Measurements from ENCODE around the gene ZNF599. TPM values are rescaled to one million over a fixed set of nuclear protein-coding genes. Genes with fewer than 3 reads are reported as not detected.

The ZNF599 gene
- polyA plus RNA-seq, 1 donor (not counting 4 experiments of a cell fraction or from before 2014, with no cell fraction given): 3.6 TPM

GRCh38 chr19:34734537-34735103 lies 38.4 kb downstream of the ZNF599 start:
- Histone ChIP-seq H3K4me2 (ENCODE audit: control insufficient read depth, extremely low read depth, insufficient read depth, low read depth, low read length) (peak overlapping the region; percentile 99), H2AFZ (ENCODE audit: control insufficient read depth, low read length) (peak overlapping the region; percentile 92), H3K4me3 (ENCODE audit: control insufficient read depth in 2 of 3, extremely low read depth in 1 of 3, insufficient read depth in 2 of 3, low read depth in 1 of 3, low read length in 3 of 3) (peak overlapping the region; percentile 86 to 88 (median 86)), H3K9ac (ENCODE audit: control insufficient read depth, extremely low read depth, insufficient read depth, low read length) (peak overlapping the region; percentile 90), H3K9me1 (ENCODE audit: control insufficient read depth, extremely low read depth, insufficient read depth, low read length) (no peaks in the 10 kb centered on the region), H3K27me3 (ENCODE audit: control insufficient read depth, extremely low read depth, insufficient read depth, low read length) (no peaks in the 10 kb centered on the region), H3K79me2 (ENCODE audit: control insufficient read depth, insufficient read depth, low read length) (no peaks in the 10 kb centered on the region), H4K20me1 (ENCODE audit: control insufficient read depth, extremely low read depth, insufficient read depth, low read length) (no peaks in the 10 kb centered on the region), H3K27ac (ENCODE audit: control insufficient read depth, insufficient read depth, low read length) (peak overlapping the region; percentile 87), H3K9me3 (ENCODE audit: control insufficient read depth, low read depth, low read length) (peaks cover 2% of the 10 kb centered on the region), H3K4me1 (ENCODE audit: control insufficient read depth, extremely low read depth, insufficient read depth, low read length) (peaks cover 16% of the 10 kb centered on the region), H3K36me3 (ENCODE audit: control insufficient read depth in 2 of 2, extremely low read depth in 1 of 2, insufficient read depth in 2 of 2, low read length in 2 of 2) (peaks cover 0 to 5% of the 10 kb centered on the region in 2 experiments)
- dilution Hi-C loops (cut with MboI; ENCODE audit: extremely low pct_ligation_motif_present, low sequenced_read_pairs): no loop called here
- no peak for TF ChIP-seq EZH2 (IDR thresholded peaks at IDR 0.05; ENCODE audit: low read length)
- TF ChIP-seq, protein P1, sequence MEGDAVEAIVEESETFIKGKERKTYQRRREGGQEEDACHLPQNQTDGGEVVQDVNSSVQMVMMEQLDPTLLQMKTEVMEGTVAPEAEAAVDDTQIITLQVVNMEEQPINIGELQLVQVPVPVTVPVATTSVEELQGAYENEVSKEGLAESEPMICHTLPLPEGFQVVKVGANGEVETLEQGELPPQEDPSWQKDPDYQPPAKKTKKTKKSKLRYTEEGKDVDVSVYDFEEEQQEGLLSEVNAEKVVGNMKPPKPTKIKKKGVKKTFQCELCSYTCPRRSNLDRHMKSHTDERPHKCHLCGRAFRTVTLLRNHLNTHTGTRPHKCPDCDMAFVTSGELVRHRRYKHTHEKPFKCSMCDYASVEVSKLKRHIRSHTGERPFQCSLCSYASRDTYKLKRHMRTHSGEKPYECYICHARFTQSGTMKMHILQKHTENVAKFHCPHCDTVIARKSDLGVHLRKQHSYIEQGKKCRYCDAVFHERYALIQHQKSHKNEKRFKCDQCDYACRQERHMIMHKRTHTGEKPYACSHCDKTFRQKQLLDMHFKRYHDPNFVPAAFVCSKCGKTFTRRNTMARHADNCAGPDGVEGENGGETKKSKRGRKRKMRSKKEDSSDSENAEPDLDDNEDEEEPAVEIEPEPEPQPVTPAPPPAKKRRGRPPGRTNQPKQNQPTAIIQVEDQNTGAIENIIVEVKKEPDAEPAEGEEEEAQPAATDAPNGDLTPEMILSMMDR (optimal IDR thresholded peaks at IDR 0.05 in 1 of 3, IDR thresholded peaks at IDR 0.05 in 1 of 3, conservative IDR thresholded peaks at IDR 0.05 in 1 of 3; ENCODE audit: extremely low read depth in 1 of 3, insufficient read depth in 2 of 3, low read length in 3 of 3): no peak
- FAIRE-seq: no peak
- DNase-seq (ENCODE audit: low read depth, low spot score): no peak

- Histone ChIP-seq H3K36me3 (ENCODE audit: control insufficient read depth in 2 of 2, extremely low read depth in 1 of 2, insufficient read depth in 2 of 2, low read length in 2 of 2) (peaks cover 0 to under 1% of the 10 kb centered on the region in 2 experiments), H3K9me3 (ENCODE audit: control insufficient read depth, low read depth, low read length) (no peaks in the 10 kb centered on the region), H3K4me1 (ENCODE audit: control insufficient read depth, extremely low read depth, insufficient read depth, low read length) (peaks cover 16% of the 10 kb centered on the region), H3K4me2 (ENCODE audit: control insufficient read depth, extremely low read depth, insufficient read depth, low read depth, low read length) (peak within 1 kb of the TSS; percentile 99), H3K27ac (ENCODE audit: control insufficient read depth, insufficient read depth, low read length) (peak within 1 kb of the TSS; percentile 87), H2AFZ (ENCODE audit: control insufficient read depth, low read length) (peak within 1 kb of the TSS; percentile 92), H4K20me1 (ENCODE audit: control insufficient read depth, extremely low read depth, insufficient read depth, low read length) (no peaks in the 10 kb centered on the region), H3K9me1 (ENCODE audit: control insufficient read depth, extremely low read depth, insufficient read depth, low read length) (no peaks in the 10 kb centered on the region), H3K4me3 (ENCODE audit: control insufficient read depth in 2 of 3, extremely low read depth in 1 of 3, insufficient read depth in 2 of 3, low read depth in 1 of 3, low read length in 3 of 3) (peak within 1 kb of the TSS; percentile 86 to 88 (median 86)), H3K27me3 (ENCODE audit: control insufficient read depth, extremely low read depth, insufficient read depth, low read length) (no peaks in the 10 kb centered on the region), H3K9ac (ENCODE audit: control insufficient read depth, extremely low read depth, insufficient read depth, low read length) (peak within 1 kb of the TSS; percentile 90), H3K79me2 (ENCODE audit: control insufficient read depth, insufficient read depth, low read length) (no peaks in the 10 kb centered on the region)
- FAIRE-seq (peak; percentile 48), DNase-seq (ENCODE audit: low read depth, low spot score) (no peak)
- TF ChIP-seq, protein P1 (optimal IDR thresholded peaks at IDR 0.05 in 1 of 3, IDR thresholded peaks at IDR 0.05 in 1 of 3, conservative IDR thresholded peaks at IDR 0.05 in 1 of 3; ENCODE audit: extremely low read depth in 1 of 3, insufficient read depth in 2 of 3, low read length in 3 of 3): peak in 1 of 3 experiments; percentile 2
- no peak for TF ChIP-seq EZH2 (IDR thresholded peaks at IDR 0.05; ENCODE audit: low read length)
- dilution Hi-C loops (cut with MboI; ENCODE audit: extremely low pct_ligation_motif_present, low sequenced_read_pairs): no loop called here
These were observed 39.1 kb downstream of the ZNF599 start, which contains the start of gene ZNF181 for GRCh38 chr19:34733746-34734536. Gene ZNF181, plus strand, starts transcription at chr19:34734243. Its CDS starts 795 bp downstream, at chr19:34735038.

All from keratinocyte (primary cell).